Stimulated activated naive CD8-positive, alpha-beta T cell treated with anti-CD3 and anti-CD28 coated beads, Interleukin-15, Interleukin-2, amounts not matched to agents 100 U/mL and 50 U/mL, for 24 hours (primary cell): Measurements from ENCODE around the gene CST8.

ENCODE experiments used
- ATAC-seq: fragments of 150-1000 bp; cut with Tn5 transposase; one replicate; pipeline ENCODE4 v1.10.0; 2021
- DNase-seq: peaks from one replicate; pipeline ENCODE4 v3.0.0; 2021

Gene CST8

DNA sequence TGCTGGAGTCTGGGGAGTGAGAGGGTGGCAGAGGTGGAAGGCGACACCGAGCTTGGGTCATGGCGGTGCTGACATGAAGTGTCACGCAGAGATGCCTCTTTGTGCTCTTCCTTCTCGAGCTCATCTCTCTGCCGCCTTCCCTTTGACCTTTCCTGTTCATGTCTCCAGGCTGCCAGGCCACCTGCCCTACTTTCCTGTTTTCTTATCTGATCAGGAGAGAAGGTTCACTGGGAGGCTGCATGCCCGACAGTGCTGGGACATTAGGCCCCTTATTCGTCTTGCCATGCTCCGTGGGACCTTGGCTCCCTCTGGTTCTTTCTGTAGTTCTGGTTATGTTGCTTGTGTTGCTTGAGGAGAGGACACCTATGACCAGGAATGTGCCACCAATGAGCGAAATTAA lies 33.2 kb downstream of the CST8 start:
- ATAC-seq (no peak), DNase-seq (no peak)

DNA sequence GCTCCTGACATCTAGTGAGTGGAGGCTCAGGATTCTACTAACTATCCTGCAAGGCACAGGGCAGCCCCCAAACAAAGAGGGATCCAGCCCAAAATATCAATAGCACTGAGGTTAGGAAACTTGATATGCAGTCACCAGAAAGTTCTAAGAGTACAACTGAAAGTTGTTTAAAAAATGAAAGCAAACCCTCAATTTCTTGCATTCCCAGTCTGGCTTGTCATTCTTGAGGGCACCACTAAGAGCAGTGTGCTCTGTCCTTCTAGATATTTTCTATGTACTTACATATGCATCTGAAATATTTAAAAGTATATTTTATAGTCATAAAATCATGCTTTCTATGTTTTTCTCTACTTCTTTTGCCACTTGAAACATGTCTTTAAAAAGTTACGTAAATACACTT lies 35.9 kb downstream of the CST8 start:
- ATAC-seq (no peak), DNase-seq (no peak)

DNA sequence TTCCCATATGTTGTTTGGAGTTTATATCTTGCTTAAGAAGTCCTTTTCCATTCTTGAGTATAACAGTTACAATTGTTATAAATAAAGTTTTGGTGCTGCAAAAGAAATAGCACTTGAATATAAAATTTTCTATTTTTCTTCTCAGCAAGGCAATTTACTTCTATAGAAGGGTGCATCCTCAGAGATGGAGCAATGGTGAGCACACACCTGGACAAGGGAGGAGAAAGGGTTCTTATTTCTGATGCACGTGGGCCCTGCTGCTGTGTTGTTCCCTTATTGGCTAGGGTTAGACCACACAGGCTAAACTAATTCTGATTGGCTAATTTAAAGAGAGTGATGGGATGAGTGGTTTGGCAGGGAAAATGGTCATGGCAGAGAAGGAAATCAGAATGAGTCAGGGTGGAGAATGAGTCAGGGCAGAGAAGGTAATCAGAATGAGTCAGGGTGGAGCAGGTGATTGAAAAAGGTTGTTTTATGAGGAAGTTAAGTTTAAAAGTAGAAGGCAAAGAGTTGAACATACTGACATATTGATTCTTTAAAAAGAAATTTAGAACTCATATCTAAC lies 38.0 kb downstream of the CST8 start:
- ATAC-seq (no peak), DNase-seq (no peak)

DNA sequence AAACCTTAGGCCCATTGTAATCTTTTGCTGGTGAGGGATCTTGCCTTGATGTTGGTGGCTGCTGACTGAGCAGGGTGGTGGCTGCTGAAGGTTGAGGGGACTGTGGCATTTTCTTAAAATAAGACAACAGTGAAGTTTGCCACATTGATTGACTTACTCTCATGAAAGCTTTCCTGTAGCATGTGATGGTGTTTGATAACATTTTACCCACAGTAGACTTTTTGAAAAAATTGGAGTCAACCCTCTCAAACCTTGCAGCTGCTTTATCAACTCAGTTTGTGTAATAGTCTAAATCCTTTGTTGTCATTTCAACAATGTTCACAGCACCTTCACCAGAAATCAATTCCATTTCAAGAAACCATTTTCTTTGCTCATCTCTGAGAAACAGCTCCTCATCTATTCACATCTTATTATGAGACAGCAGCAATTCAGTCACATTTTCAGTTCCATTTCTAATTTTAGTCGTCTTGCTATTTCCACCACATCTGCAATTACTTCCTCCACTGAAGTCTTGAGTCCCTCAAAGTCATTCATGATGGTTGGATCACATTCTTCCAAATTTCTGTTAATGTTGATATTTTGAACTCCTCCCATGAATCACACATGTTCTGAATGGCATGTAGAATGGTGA lies 40.1 kb downstream of the CST8 start:
- DNase-seq (no peak), ATAC-seq (no peak)

DNA sequence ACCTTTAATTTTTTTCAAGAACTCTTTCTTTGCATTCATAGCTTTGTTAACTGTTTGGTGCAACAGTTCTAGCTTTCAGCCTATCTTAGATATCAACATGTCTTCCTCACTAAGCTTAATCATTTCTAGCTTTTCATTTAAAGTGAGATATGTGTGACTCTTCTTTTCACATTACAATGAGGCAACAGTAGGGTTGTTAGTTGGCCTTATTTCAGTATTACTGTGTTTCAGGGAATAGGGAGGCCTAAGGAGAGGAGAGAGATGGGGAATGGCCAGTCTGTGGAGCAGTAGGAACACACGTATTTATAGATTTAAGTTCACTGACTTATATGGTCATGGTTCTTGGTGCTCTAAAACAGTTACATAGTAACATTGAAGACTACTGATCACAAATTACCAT lies 41.6 kb downstream of the CST8 start:
- no peak for ATAC-seq
- DNase-seq: no peak

DNA sequence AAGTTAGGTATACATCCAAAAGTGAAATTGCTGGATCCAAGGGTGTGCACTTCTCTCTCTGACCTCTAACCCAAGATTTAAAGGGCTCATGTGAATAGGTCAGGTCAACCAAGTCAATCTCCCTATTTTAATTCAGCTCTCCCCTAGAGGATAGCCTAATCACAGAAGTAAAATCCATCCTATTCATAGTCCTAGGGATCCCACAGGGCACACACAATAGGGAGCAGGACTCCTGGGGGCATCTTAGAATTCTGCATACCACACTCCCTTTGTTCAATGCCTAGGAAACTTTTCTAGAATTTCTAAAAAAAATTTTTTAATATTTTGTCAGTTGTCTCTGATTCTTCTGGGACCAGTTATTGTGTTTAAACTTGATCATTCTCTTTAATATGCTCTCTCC lies 42.2 kb downstream of the CST8 start:
- ATAC-seq (no peak), DNase-seq (no peak)

DNA sequence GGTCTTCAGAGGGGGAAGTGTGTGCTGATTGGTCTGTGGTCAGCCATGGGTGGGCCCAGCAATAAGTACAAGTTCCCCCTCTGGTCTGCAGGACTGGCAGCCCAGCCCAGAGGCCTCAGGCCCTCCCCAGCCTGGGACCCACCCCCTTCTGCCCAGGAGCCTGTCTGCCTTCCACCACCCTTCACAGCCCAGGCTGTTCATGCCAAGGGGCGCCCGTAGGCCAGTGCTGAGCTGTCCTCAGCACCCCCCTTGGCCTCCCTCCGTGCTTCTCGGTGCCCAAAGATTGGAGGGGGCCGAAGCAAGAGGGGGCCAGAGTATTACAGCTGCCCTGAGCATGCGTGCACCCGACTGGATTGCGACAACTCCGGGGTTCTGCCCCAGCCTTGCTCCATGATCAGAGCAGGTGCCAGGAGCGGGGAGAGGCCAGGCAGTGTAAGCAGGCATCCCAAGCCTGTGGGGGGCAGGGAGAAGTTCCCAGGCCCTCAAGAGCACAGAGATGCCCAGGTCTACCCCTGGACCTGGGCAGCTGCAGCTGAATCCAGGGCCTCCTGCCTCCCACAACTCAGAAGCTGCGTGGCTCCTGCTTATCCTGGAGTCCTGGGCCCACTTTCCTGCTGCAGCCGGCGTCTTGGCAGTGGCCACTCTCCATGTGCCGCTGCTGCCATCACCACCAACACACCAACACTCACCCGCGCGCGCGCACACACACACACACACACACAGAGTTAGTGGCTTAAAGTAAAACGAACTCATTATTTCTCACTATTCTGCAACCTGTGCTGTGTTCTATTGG lies 44.1 kb downstream of the CST8 start:
- ATAC-seq (no peak), DNase-seq (no peak)

DNA sequence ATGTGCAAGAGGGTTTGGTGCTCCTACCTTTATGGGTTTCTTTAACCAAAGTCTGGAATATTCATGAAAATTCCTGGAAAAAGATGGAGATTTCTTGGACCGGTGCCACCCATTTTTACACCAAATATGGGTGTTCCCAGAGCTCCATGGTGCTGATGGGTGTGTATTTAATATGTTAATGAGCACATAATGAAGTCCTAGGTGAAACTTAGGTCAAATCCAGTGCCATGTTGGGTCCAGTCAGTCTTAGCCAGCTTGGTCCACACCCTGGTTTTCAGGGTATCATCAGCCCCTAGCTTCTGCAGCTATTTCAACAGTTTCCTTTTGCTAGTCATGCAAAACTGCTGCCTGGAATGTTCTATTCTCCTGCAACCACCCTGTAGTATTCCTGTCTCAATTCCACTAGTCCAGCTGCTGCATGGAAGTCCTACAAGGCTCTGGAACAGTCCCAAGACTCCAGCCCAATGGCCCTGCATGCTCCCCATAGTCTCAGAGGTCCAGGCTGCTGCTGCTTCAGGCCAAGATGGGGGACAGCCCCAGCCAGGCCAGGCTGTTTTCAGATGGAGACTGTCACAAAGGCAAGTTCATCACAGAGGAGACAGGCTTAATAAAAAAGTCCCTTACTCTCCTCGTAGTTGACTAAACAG lies 45.5 kb downstream of the CST8 start:
- DNase-seq (no peak), ATAC-seq (no peak)

DNA sequence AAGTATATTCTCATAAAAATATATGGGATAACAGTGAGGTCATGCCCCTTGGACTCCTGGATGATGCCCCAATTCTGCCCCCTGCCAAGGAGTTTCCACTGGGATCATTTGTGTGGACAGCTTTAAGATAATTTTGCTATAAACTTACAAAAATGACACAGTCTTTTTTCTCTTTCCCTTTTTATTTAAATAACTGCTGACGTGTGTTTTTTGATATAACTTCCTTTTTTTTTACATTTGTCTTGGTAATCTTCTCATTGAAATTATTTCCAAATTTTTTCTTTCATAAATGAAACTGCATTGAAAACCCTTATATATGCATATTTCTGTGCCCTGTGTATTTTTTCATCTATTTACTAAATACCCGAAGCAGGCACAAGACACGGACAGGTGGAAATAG lies 46.1 kb downstream of the CST8 start:
- DNase-seq (no peak), ATAC-seq (no peak)

DNA sequence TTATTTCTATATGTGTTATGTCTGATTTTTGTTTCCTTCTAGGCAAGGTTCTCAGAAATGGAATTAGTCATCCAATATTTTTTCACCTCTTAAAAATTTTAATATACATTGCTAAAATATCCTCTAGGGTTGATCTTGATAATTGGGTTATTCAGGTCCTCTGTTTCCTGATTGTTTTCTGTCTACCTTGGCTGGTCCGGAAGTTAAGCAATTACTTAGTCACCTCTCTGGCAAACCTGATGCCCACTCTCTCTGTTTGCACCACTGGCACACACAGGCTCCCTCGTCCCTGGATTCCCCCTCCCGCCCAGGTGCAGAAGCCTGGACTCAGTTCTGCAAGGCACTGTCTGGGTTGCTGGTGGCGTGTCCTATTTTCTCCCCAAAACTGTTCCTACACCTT lies 49.7 kb downstream of the CST8 start:
- DNase-seq: no peak
- no peak for ATAC-seq

DNA sequence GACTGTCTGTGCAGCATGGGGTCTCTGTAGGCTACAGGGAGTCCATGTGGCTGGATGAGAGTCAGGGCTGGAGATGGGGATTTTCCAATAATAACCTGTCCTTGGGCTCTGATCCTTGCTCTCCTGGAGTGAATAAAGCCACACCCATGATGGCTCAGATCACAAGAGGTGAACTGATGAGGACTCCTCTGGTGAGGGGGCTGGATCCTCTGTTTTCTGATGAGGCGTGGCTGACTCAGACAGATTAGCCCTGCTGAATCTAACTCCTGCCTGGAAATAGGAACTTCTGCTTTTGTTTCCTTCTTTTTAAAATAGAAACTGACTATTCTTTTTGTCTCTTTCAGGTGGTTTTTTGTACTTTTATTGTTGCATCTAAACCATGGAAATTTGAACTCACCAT lies 50.4 kb downstream of the CST8 start:
- ATAC-seq: no peak
- no peak for DNase-seq

DNA sequence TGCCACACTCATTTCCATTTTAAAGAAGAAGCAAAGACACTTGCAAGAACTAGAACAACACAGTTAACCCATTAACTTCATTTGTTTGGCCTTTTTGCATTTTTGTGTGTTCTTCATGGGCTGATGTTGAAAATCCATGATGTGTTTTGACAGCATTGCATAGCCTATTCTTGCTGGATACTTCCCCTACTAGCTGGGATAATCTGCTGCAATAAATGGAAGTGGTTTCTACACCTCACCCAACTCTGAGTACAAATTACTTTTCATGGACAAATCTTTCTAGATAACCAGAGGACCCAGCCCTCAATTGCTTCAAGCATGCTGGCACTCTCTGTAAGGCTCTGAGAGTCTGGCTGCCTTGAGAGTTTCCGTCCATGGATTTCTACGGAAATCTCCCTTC lies 50.9 kb downstream of the CST8 start:
- no peak for DNase-seq
- ATAC-seq: no peak

DNA sequence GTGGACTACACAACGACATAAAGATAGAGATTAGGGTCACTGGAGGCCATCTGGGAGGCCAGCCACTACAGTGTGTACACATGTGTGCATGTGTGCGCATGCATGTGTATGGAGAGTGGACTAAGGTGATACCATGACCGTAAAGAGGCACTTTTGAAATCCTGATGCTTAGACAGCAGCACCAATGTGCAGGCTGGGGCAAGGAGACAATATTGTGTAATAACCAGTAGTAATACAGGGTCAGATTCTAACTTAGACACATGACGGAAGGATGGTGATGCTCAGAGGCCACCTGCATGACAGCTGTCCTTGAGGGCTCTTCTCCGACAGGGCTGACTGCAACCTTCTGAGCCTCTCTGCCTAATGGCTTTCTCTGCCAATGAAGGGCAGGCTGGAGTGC lies 51.9 kb downstream of the CST8 start:
- no peak for DNase-seq
- ATAC-seq: no peak

DNA sequence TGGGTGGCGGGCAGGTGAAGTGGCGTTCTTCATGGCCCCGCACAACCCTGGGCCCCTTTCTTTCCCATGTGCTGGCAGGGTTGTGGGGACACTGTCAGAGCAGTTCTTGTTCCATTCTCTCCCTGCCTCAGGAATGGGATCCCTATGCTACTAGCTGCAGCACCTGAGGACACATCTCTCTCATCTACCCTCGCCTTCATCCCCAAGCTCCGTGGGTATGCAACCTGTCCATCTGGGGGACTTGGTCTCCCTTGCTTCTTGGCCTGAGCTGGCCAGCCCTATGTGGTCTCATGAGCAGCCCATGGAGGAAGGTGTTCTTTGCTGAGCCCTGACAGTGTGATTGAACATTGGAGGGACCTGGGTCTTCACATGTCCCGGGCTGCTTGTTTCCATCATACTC lies 53.2 kb downstream of the CST8 start:
- no peak for DNase-seq
- ATAC-seq: no peak
